Mesenchymal stem cell (in vitro differentiated cells and primary cell): ENCODE data around the gene HMX1.

Source experiments
- DNase-seq: peaks from one replicate; pipeline ENCODE4 v3.0.0-alpha.2; 2013
- H2AFZ ChIP-seq: one replicate; pipeline ENCODE4 v1.6.1; 2013; ENCODE audit warnings: low read depth, mild to moderate bottlenecking, control low read depth, inconsistent platforms, low read length, moderate library complexity
- H2AK5ac ChIP-seq: 2 replicates; pipeline ENCODE4 v1.6.1; 2013; ENCODE audit warnings: low read length, moderate library complexity, mild to moderate bottlenecking, inconsistent platforms; ENCODE audit not compliant: severe bottlenecking
- H2BK120ac ChIP-seq: one replicate; pipeline ENCODE4 v1.6.1; 2013; ENCODE audit warnings: low read depth, mild to moderate bottlenecking, inconsistent platforms, low read length, moderate library complexity
- H2BK12ac ChIP-seq, 2 experiments: one replicate each; pipeline ENCODE4 v1.6.1; 2013; ENCODE audit warnings: inconsistent platforms in 2 of 2, low read length in 2 of 2, mild to moderate bottlenecking in 2 of 2, moderate library complexity in 2 of 2, control low read depth in 1 of 2
- H2BK15ac ChIP-seq: one replicate; pipeline ENCODE4 v1.6.1; 2013; ENCODE audit warnings: mild to moderate bottlenecking, low read depth, inconsistent platforms; ENCODE audit not compliant: poor library complexity, severe bottlenecking
- H2BK5ac ChIP-seq: 2 replicates; pipeline ENCODE4 v1.6.1; 2013; ENCODE audit warnings: low read depth, mild to moderate bottlenecking, low read length, control low read depth, inconsistent platforms; ENCODE audit not compliant: poor library complexity, severe bottlenecking
- H3K14ac ChIP-seq, 2 experiments: one replicate each; pipeline ENCODE4 v1.6.1; 2013; ENCODE audit warnings: inconsistent platforms in 2 of 2, low read length in 2 of 2, control low read depth in 1 of 2, mild to moderate bottlenecking in 1 of 2, moderate library complexity in 1 of 2
- H3K18ac ChIP-seq, 2 experiments: one replicate each; pipeline ENCODE4 v1.6.1; 2013; ENCODE audit warnings: inconsistent platforms in 2 of 2, low read length in 2 of 2, control low read depth in 1 of 2, low read depth in 1 of 2, mild to moderate bottlenecking in 1 of 2
- H3K23ac ChIP-seq, 2 experiments: one replicate each; pipeline ENCODE4 v1.6.1; 2013; ENCODE audit warnings: inconsistent platforms in 2 of 2, low read length in 2 of 2, mild to moderate bottlenecking in 2 of 2, moderate library complexity in 2 of 2, control low read depth in 1 of 2
- H3K27ac ChIP-seq: 2 replicates; pipeline ENCODE4 v1.5.1; 2013; ENCODE audit warnings: mild to moderate bottlenecking, moderate library complexity, low read length, control low read depth, inconsistent platforms; ENCODE audit not compliant: poor library complexity, severe bottlenecking
- H3K27me3 ChIP-seq, 2 experiments: 2 replicates each; pipeline versions ENCODE4 v1.6.1 to v1.7.0; 2013; ENCODE audit warnings: low read length in 2 of 2, mild to moderate bottlenecking in 2 of 2, moderate library complexity in 2 of 2, control low read depth in 1 of 2, inconsistent platforms in 1 of 2; ENCODE audit not compliant: control insufficient read depth in 1 of 2, insufficient read depth in 1 of 2
- H3K36me3 ChIP-seq, 2 experiments: 2 replicates each; pipeline versions ENCODE4 v1.6.1 to v1.7.0; 2013; ENCODE audit warnings: low read length in 2 of 2, control low read depth in 1 of 2, inconsistent platforms in 1 of 2, low read depth in 1 of 2, mild to moderate bottlenecking in 1 of 2; ENCODE audit not compliant: insufficient read depth in 2 of 2, control insufficient read depth in 1 of 2
- H3K4ac ChIP-seq, 2 experiments: one replicate each; pipeline ENCODE4 v1.6.1; 2013; ENCODE audit warnings: inconsistent platforms in 2 of 2, low read length in 2 of 2, mild to moderate bottlenecking in 2 of 2, moderate library complexity in 2 of 2, control low read depth in 1 of 2, low read depth in 1 of 2
- H3K4me1 ChIP-seq: 2 replicates; pipeline ENCODE4 v1.6.1; 2013; ENCODE audit warnings: low read depth, low read length, control low read depth; ENCODE audit not compliant: control insufficient read depth, insufficient read depth
- H3K4me2 ChIP-seq: 2 replicates; pipeline ENCODE4 v1.6.1; 2013; ENCODE audit warnings: low read length, mild to moderate bottlenecking, inconsistent platforms; ENCODE audit not compliant: poor library complexity, severe bottlenecking
- H3K4me3 ChIP-seq, 2 experiments: 2 replicates each; pipeline versions ENCODE4 v1.5.1 to v1.7.0; 2013; ENCODE audit warnings: low read length in 2 of 2, mild to moderate bottlenecking in 2 of 2, control low read depth in 1 of 2, low read depth in 1 of 2; ENCODE audit not compliant: insufficient read depth in 1 of 2
- H3K79me1 ChIP-seq: replicated peaks from 2 replicates; pipeline ENCODE4 v1.6.1; 2013; ENCODE audit warnings: mild to moderate bottlenecking, control low read depth, low read length, inconsistent platforms; ENCODE audit not compliant: poor library complexity, severe bottlenecking
- H3K9ac ChIP-seq: 2 replicates; pipeline ENCODE4 v1.7.0; 2013; ENCODE audit warnings: mild to moderate bottlenecking, low read length, moderate library complexity
- H3K9me3 ChIP-seq: 2 replicates; pipeline ENCODE4 v1.7.0; 2013; ENCODE audit warnings: mild to moderate bottlenecking, low read length; ENCODE audit not compliant: control insufficient read depth
- H4K8ac ChIP-seq: one replicate; pipeline ENCODE4 v1.6.1; 2013; ENCODE audit warnings: inconsistent platforms, mild to moderate bottlenecking, low read length, moderate library complexity
- H4K91ac ChIP-seq: one replicate; pipeline ENCODE4 v1.6.1; 2013; ENCODE audit warnings: mild to moderate bottlenecking, low read length, inconsistent platforms
- WGBS: methylation state at CpG from one replicate; pipeline ENCODE4 v1.1.7; 2013; ENCODE audit warnings: mixed read lengths; 5-methylcytosine and 5-hydroxymethylcytosine counted together

The HMX1 gene

DNA sequence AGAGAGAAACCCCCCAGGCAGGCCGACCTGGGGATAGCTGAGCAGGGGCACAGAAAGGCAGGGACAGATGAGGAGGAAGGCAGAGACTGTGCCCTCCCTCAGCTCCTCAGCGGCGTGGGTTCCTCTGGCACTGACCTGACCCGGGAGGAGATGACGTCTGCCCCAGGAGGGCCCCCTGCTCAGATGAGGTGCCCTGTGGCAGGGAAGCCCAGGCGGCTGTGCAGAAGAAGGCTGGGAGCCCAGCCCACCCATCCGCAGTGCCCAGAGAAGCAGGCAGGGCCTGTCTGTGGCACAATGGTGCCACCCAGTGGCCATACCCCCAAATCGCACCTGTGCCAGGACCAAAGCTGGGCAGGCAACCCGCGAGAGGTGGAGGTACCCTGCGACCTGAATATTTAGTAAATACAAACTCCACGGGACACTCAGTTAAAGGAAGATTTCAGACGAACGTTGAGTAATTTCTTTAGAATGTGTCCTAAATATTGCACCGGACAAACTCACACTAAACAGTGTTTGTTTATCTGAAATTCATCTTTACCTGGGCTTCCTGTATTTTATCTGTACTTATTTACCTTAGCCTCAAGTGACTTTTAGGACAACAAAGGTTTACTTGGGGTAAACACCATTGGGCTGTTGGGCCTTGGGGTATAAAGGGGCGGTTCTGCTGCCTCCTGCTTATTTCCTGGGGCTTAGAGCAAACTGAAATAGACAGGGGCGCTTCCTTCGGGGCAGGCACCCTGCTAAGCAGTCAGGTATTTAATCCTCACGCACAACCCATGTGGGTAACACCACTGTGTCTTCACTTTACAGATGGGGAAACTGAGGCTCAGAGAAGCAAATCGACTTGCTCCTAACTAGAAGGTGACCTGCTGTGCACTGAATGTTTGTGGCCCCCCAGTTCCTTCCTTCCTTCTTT is 46.5 kb upstream of the HMX1 start:
- Histone ChIP-seq H3K27ac (no peak overlapping the region), H2AK5ac (no peak overlapping the region), H3K23ac (no peak overlapping the region), H3K4ac (no peak overlapping the region), H3K18ac (no peak overlapping the region), H2BK5ac (no peak overlapping the region), H3K36me3 (no peaks in the 10 kb centered on the region), H3K9ac (no peak overlapping the region), H4K91ac (no peak overlapping the region), H3K4me3 (no peak overlapping the region), H3K14ac (no peak overlapping the region), H2BK12ac (no peak overlapping the region), H3K4me1 (no peaks in the 10 kb centered on the region), H2BK15ac (no peak overlapping the region), H3K9me3 (peaks cover 4% of the 10 kb centered on the region), H2AFZ (no peak overlapping the region), H3K27me3 (peaks cover 0 to 43% of the 10 kb centered on the region in 2 experiments), H3K79me1 (no peaks in the 10 kb centered on the region), H4K8ac (no peak overlapping the region), H3K4me2 (no peak overlapping the region), H2BK120ac (no peak overlapping the region)
- WGBS = 29% methylated on average over 14 of the region's 20 CpGs
- no peak for DNase-seq

DNA sequence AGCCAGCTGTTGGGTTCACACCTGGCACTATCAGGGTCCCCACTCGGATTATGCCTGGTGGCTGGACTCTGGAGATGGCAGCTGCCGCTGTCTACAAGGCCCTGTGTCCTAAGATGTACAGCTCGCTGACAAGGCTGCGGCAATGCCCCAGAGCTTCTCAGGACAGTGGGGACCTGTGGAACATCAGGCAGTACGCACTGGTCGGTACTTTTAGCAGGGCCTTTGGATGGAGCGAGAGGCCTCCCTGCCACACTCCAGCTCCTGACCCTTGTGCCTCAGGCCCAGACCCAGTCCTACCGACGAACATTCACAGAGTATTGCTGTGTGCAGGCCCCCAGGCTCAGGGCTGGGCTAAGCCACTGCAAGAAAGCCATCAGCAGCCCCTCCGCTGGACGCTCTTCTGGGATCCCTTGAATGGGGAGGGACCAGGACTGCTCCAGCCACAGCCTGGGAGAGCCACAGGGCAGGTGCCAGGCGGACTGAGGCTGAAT is 45.7 kb upstream of the HMX1 start:
- 72% methylated on average over 12 of the region's 12 CpGs for WGBS
- no peak overlapping the region for H4K91ac ChIP-seq
- no peak overlapping the region for H3K4ac ChIP-seq
- peaks cover 0 to 44% of the 10 kb centered on the region in 2 experiments for H3K27me3 ChIP-seq
- H3K36me3 ChIP-seq = no peaks in the 10 kb centered on the region
- H3K4me1 ChIP-seq = no peaks in the 10 kb centered on the region
- no peak overlapping the region for H3K14ac ChIP-seq
- H3K23ac ChIP-seq = no peak overlapping the region
- H2AFZ ChIP-seq = no peak overlapping the region
- H2BK12ac ChIP-seq = no peak overlapping the region
- H3K9ac ChIP-seq = no peak overlapping the region
- no peak overlapping the region for H3K4me2 ChIP-seq
- peaks cover 4% of the 10 kb centered on the region for H3K9me3 ChIP-seq
- no peak overlapping the region for H4K8ac ChIP-seq
- no peak overlapping the region for H2AK5ac ChIP-seq
- no peak overlapping the region for H3K4me3 ChIP-seq
- no peak overlapping the region for H2BK15ac ChIP-seq
- no peak overlapping the region for H2BK120ac ChIP-seq
- no peaks in the 10 kb centered on the region for H3K79me1 ChIP-seq
- H2BK5ac ChIP-seq = no peak overlapping the region
- H3K27ac ChIP-seq = no peak overlapping the region
- DNase-seq = no peak
- no peak overlapping the region for H3K18ac ChIP-seq

DNA sequence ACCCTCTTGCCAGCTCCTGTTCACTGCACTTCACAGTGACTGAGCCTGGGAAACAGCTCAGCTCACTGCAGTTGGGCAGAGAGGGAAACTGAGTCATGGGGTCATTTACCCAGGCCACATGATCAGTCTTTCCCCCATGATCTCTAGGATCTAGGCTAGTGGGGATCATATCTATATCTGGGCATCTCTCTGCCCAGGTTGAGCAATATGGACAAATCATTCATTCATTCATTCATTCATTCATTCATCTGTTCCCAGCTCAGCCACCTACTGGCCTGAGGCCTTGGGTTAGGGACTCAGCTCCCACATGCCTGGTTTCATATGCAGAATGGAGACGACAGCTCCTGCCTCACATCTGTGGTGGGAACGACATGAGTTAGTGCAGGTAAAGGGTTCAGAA is 45.3 kb upstream of the HMX1 start:
- WGBS = 78% methylated on average over 2 of the region's 2 CpGs

DNA sequence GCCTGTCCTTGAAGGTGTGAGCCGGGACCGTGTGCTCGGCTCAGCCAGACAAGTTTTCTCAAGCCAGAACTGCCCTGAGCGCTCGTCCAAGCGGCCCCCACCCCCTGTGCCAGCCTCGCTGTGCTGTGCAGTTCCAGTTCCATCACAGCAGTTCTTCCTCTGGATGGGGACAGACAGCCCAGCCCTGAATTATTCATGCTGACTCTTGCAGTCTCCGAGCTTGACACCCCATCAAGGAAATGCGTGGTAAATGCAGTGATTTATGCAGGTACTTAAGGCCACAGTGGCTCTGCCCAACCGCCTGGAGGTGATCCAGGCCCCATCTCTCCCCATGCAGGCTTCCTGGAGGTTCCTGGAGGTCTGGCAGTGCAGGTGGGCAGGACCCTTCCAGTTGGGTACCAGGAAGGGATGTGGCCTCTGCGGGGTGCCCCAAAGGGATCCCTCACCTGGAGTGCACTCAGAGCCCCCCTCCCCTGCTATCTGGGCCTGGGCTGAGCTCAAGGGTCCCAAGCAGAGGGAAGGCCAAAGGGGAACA is 44.8 kb upstream of the HMX1 start:
- no peaks in the 10 kb centered on the region for H3K4me1 ChIP-seq
- no peak overlapping the region for H3K4ac ChIP-seq
- no peak overlapping the region for H2BK120ac ChIP-seq
- H2AFZ ChIP-seq = no peak overlapping the region
- no peaks in the 10 kb centered on the region for H3K9me3 ChIP-seq
- no peak overlapping the region for H3K27ac ChIP-seq
- no peak overlapping the region for H3K4me3 ChIP-seq
- no peak overlapping the region for H3K14ac ChIP-seq
- H4K8ac ChIP-seq = no peak overlapping the region
- H4K91ac ChIP-seq = no peak overlapping the region
- no peak overlapping the region for H2BK5ac ChIP-seq
- no peak overlapping the region for H3K9ac ChIP-seq
- 47% methylated on average over 11 of the region's 11 CpGs for WGBS
- no peak overlapping the region for H3K23ac ChIP-seq
- no peak overlapping the region for H2AK5ac ChIP-seq
- H3K36me3 ChIP-seq = no peaks in the 10 kb centered on the region
- peaks cover 0 to 51% of the 10 kb centered on the region in 2 experiments for H3K27me3 ChIP-seq
- no peak overlapping the region for H2BK15ac ChIP-seq
- DNase-seq = no peak
- H2BK12ac ChIP-seq = no peak overlapping the region
- H3K79me1 ChIP-seq = no peaks in the 10 kb centered on the region
- H3K4me2 ChIP-seq = no peak overlapping the region
- no peak overlapping the region for H3K18ac ChIP-seq

More for the DNA sequence above, 45.3 kb upstream of the HMX1 start:
- no peak overlapping the region for H2BK120ac ChIP-seq
- no peak overlapping the region for H3K4me2 ChIP-seq
- no peaks in the 10 kb centered on the region for H3K79me1 ChIP-seq
- no peak overlapping the region for H3K27ac ChIP-seq
- no peak overlapping the region for H2AK5ac ChIP-seq
- DNase-seq = no peak
- peaks cover 4% of the 10 kb centered on the region for H3K9me3 ChIP-seq
- H3K9ac ChIP-seq = no peak overlapping the region
- no peak overlapping the region for H3K18ac ChIP-seq
- no peak overlapping the region for H3K14ac ChIP-seq
- no peak overlapping the region for H3K4me3 ChIP-seq
- H2BK5ac ChIP-seq = no peak overlapping the region
- H2BK15ac ChIP-seq = no peak overlapping the region
- H3K4ac ChIP-seq = no peak overlapping the region
- H4K91ac ChIP-seq = no peak overlapping the region
- H3K27me3 ChIP-seq = peaks cover 0 to 49% of the 10 kb centered on the region in 2 experiments
- H3K36me3 ChIP-seq = no peaks in the 10 kb centered on the region
- no peak overlapping the region for H4K8ac ChIP-seq
- no peaks in the 10 kb centered on the region for H3K4me1 ChIP-seq
- H2AFZ ChIP-seq = no peak overlapping the region
- no peak overlapping the region for H2BK12ac ChIP-seq
- no peak overlapping the region for H3K23ac ChIP-seq
